K562 (cell line): ENCODE measurements around the gene PIP5KL1. TPM values are rescaled to one million over a fixed set of nuclear protein-coding genes. Genes with fewer than 3 reads are reported as not detected.

ENCODE experiments used
- BHLHE40 ChIP-seq: IDR thresholded peaks from 2 replicates; pipeline ENCODE4 v1.6.1; 2011; ENCODE audit warnings: low read length, improper control_type of control experiment
- CBX8 ChIP-seq: fragments of 200-600 bp; sonication (generic); IDR thresholded peaks from 2 replicates; pipeline ENCODE4 v1.6.1; 2012; ENCODE audit warnings: borderline replicate concordance, mixed run types, low read depth, mild to moderate bottlenecking, moderate library complexity, mixed read lengths, low read length, control low read depth, inconsistent platforms; ENCODE audit not compliant: poor library complexity, severe bottlenecking; ENCODE audit errors: extremely low read depth
- FOXA3 ChIP-seq, 2 experiments: fragments of 450-650 bp in 1 of 2; sonication (generic) in 1 of 2; formaldehyde crosslinking; IDR thresholded peaks in 1 of 2; conservative IDR thresholded peaks in 1 of 2; 2 replicates each; pipeline versions ENCODE4 v1.4.0 to v1.8.0; 2020 to 2022; ENCODE audit warnings: mild to moderate bottlenecking in 2 of 2, missing genetic modification reagents in 1 of 2
- JUND ChIP-seq, 2 experiments: IDR thresholded peaks; 2 replicates in 1 of 2; 3 replicates in 1 of 2; pipeline ENCODE4 v1.6.1; 2011; ENCODE audit warnings: borderline replicate concordance in 2 of 2, low read depth in 2 of 2, low read length in 2 of 2, improper control_type of control experiment in 1 of 2, missing biosample characterization in 1 of 2, missing genetic modification characterization in 1 of 2, missing genetic modification reagents in 1 of 2
- POLR2AphosphoS5 ChIP-seq: IDR thresholded peaks from 2 replicates; pipeline ENCODE4 v1.6.1; 2011; ENCODE audit warnings: mild to moderate bottlenecking, low read depth, low read length, moderate library complexity; ENCODE audit not compliant: control insufficient read depth, insufficient read depth
- SMC3 ChIP-seq: conservative IDR thresholded peaks from 2 replicates; pipeline ENCODE4 v1.6.1; 2011; ENCODE audit warnings: low read depth, low read length, improper control_type of control experiment; ENCODE audit not compliant: insufficient read depth
- ZNF174 ChIP-seq: fragments of 250-450 bp; sonication (Bioruptor Pico); IDR thresholded peaks from 2 replicates; pipeline ENCODE4 v1.4.0; 2020; ENCODE audit warnings: mild to moderate bottlenecking
- ZNF311 ChIP-seq: fragments of 250-450 bp; sonication (Bioruptor Pico); IDR thresholded peaks from 2 replicates; pipeline ENCODE4 v1.4.0; 2020; ENCODE audit warnings: mild to moderate bottlenecking, moderate library complexity
- polyA plus RNA-seq, 8 experiments: library from polyadenylated mRNA; depleted of rRNA in 4 of 8; stranded (reverse) in 5 of 8; unstranded in 3 of 8; fragments of >200 nt; fragmentation: Nextera tagmentation in 2 of 8; fragmentation: Illumina TruSeq in 1 of 8; extraction: Ambion mirVana in 2 of 8; extraction: Trizol in 1 of 8; gene quantifications; 2 replicates each; pipeline versions ENCODE4 v1.2.1 to v1.2.3, GENCODE V29; 2011 to 2014; ENCODE audit warnings: inconsistent platforms in 1 of 8, missing spikeins in 1 of 8
- total RNA-seq, 7 experiments: library from RNA; depleted of rRNA in 6 of 7; stranded (reverse); fragments of >200 nt in 6 of 7; fragmentation: Illumina TruSeq in 2 of 7; extraction: Trizol in 2 of 7; gene quantifications; 2 replicates each; pipeline versions ENCODE4 v1.2.1 to v1.2.3, GENCODE V29; 2011 to 2021; ENCODE audit warnings: low replicate concordance in 1 of 7
- TF ChIP-seq, protein P1 (sequence below), 3 experiments: fragments of 200-800 bp in 1 of 3; sonication (Bioruptor generic) in 1 of 3; sonication (generic) in 1 of 3; formaldehyde crosslinking in 1 of 3; IDR thresholded peaks; 2 replicates each; pipeline versions ENCODE4 v1.6.1 to v1.8.0; 2016 to 2022; ENCODE audit warnings: mild to moderate bottlenecking in 2 of 3, missing compliant biosample characterization in 2 of 3, missing genetic modification characterization in 2 of 3, missing genetic modification reagents in 1 of 3
- TF ChIP-seq, protein P2 (sequence below): fragments of 450-650 bp; formaldehyde crosslinking; IDR thresholded peaks from 2 replicates; pipeline ENCODE4 v1.4.0; 2020; ENCODE audit warnings: mild to moderate bottlenecking, moderate library complexity
- TF ChIP-seq, protein P3 (sequence below): IDR thresholded peaks from 2 replicates; pipeline ENCODE4 v1.6.1; 2011; ENCODE audit warnings: borderline replicate concordance, low read depth, mild to moderate bottlenecking, moderate library complexity, low read length; ENCODE audit not compliant: insufficient read depth, poor library complexity, severe bottlenecking
- TF ChIP-seq, protein P4 (sequence below): fragments of 450-650 bp; IDR thresholded peaks from 2 replicates; pipeline ENCODE4 v1.6.1; 2017; ENCODE audit warnings: antibody characterized with exemption, mild to moderate bottlenecking
- TF ChIP-seq, protein P5 (sequence below): fragments of 450-650 bp; IDR thresholded peaks from 2 replicates; pipeline ENCODE4 v1.6.1; 2016; ENCODE audit warnings: missing biosample characterization, missing genetic modification characterization

Gene PIP5KL1
- total and polyA plus RNA-seq, 9 of the 15 experiments (the other 6 are each of a cell fraction or from before 2014, with no cell fraction given) = 0.18 to 4.8 (median 1.2) TPM

DNA sequence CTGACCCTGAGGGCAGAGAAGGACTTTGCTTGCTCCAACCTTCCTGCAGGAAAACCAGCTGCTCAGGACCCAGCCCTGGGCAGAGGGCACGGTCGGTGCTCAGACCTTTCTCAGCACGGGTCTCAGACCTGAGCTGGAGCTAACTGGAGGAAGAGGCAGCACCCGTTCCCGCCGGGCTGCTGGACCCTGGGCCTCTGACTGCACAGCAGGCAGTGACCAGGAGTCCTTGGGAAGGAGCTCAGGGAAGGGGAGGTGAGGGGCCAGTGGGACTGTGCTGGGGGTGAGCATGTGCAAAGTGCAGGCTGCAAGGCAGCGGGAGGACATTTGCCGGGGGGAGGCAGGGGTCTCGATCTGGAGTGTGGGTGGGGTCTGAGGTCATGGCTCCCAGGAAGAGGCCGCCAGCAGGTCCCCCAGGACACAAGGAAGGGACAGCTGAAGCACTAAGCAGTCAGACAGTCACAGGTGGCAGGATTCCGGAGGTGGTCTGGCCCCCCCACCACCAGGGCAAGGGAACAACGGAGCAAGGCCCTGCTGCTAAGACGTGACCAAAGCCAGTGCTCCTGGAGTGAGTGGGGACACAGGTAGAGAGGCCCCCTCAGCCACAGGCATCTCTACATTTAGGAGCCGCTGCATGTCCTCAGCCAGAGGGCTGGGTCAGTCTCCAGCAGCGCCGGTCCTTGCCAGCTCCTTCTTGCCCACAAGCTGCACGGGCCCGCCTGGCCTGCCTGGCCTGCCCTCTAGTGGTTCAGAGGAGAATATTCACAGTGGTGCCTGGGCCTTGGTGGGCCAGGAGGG is 11.8 kb upstream of the PIP5KL1 start (continued):
- TF ChIP-seq CBX8 = no peak
- TF ChIP-seq FOXA3 (CRISPR knock-in tag; conservative IDR thresholded peaks at IDR 0.05 in 1 of 2, IDR thresholded peaks at IDR 0.05 in 1 of 2) = no peak
- TF ChIP-seq SMC3 = peak; percentile 68
- TF ChIP-seq, protein P1, sequence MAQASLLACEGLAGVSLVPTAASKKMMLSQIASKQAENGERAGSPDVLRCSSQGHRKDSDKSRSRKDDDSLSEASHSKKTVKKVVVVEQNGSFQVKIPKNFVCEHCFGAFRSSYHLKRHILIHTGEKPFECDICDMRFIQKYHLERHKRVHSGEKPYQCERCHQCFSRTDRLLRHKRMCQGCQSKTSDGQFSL (CRISPR knock-in tag; IDR thresholded peaks at IDR 0.05) = peak; percentile 83
- TF ChIP-seq, protein P1 (tag; IDR thresholded peaks at IDR 0.05) = no peak
- TF ChIP-seq, protein P2, sequence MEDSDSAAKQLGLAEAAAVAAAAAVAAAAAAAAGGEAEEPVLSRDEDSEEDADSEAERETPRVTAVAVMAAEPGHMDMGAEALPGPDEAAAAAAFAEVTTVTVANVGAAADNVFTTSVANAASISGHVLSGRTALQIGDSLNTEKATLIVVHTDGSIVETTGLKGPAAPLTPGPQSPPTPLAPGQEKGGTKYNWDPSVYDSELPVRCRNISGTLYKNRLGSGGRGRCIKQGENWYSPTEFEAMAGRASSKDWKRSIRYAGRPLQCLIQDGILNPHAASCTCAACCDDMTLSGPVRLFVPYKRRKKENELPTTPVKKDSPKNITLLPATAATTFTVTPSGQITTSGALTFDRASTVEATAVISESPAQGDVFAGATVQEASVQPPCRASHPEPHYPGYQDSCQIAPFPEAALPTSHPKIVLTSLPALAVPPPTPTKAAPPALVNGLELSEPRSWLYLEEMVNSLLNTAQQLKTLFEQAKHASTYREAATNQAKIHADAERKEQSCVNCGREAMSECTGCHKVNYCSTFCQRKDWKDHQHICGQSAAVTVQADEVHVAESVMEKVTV (CRISPR knock-in tag) = no peak
- 0 out of 2 replicates have a peak, but pooled peaks have one; percentile 4 for TF ChIP-seq JUND (IDR thresholded peaks at IDR 0.05; ENCODE audit: borderline replicate concordance, low read depth, low read length)
- peak; percentile 28; the same call in 1 of the 3 replicates for TF ChIP-seq JUND (tag; IDR thresholded peaks at IDR 0.05; ENCODE audit: borderline replicate concordance, low read depth, low read length)
- TF ChIP-seq ZNF311 = no peak
- no peak for TF ChIP-seq ZNF174 (CRISPR knock-in tag)
- TF ChIP-seq POLR2AphosphoS5 = no peak
- TF ChIP-seq, protein P3, sequence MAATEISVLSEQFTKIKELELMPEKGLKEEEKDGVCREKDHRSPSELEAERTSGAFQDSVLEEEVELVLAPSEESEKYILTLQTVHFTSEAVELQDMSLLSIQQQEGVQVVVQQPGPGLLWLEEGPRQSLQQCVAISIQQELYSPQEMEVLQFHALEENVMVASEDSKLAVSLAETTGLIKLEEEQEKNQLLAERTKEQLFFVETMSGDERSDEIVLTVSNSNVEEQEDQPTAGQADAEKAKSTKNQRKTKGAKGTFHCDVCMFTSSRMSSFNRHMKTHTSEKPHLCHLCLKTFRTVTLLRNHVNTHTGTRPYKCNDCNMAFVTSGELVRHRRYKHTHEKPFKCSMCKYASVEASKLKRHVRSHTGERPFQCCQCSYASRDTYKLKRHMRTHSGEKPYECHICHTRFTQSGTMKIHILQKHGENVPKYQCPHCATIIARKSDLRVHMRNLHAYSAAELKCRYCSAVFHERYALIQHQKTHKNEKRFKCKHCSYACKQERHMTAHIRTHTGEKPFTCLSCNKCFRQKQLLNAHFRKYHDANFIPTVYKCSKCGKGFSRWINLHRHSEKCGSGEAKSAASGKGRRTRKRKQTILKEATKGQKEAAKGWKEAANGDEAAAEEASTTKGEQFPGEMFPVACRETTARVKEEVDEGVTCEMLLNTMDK = peak; percentile 64
- TF ChIP-seq, protein P4, sequence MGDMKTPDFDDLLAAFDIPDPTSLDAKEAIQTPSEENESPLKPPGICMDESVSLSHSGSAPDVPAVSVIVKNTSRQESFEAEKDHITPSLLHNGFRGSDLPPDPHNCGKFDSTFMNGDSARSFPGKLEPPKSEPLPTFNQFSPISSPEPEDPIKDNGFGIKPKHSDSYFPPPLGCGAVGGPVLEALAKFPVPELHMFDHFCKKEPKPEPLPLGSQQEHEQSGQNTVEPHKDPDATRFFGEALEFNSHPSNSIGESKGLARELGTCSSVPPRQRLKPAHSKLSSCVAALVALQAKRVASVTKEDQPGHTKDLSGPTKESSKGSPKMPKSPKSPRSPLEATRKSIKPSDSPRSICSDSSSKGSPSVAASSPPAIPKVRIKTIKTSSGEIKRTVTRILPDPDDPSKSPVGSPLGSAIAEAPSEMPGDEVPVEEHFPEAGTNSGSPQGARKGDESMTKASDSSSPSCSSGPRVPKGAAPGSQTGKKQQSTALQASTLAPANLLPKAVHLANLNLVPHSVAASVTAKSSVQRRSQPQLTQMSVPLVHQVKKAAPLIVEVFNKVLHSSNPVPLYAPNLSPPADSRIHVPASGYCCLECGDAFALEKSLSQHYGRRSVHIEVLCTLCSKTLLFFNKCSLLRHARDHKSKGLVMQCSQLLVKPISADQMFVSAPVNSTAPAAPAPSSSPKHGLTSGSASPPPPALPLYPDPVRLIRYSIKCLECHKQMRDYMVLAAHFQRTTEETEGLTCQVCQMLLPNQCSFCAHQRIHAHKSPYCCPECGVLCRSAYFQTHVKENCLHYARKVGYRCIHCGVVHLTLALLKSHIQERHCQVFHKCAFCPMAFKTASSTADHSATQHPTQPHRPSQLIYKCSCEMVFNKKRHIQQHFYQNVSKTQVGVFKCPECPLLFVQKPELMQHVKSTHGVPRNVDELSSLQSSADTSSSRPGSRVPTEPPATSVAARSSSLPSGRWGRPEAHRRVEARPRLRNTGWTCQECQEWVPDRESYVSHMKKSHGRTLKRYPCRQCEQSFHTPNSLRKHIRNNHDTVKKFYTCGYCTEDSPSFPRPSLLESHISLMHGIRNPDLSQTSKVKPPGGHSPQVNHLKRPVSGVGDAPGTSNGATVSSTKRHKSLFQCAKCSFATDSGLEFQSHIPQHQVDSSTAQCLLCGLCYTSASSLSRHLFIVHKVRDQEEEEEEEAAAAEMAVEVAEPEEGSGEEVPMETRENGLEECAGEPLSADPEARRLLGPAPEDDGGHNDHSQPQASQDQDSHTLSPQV = no peak
- TF ChIP-seq, protein P5, sequence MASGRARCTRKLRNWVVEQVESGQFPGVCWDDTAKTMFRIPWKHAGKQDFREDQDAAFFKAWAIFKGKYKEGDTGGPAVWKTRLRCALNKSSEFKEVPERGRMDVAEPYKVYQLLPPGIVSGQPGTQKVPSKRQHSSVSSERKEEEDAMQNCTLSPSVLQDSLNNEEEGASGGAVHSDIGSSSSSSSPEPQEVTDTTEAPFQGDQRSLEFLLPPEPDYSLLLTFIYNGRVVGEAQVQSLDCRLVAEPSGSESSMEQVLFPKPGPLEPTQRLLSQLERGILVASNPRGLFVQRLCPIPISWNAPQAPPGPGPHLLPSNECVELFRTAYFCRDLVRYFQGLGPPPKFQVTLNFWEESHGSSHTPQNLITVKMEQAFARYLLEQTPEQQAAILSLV (tag) = no peak
- peak; percentile 72; the same call in 1 of the 2 replicates for TF ChIP-seq BHLHE40
